Skin of body (tissue), 2 donors: ENCODE results near the gene HIBADH. TPM values are rescaled to one million over a fixed set of nuclear protein-coding genes. Genes with fewer than 3 reads are reported as not detected.

Source experiments
- DNase-seq: peaks from one replicate; lab custom pipeline; 2025; lab: John Stamatoyannopoulos, UW
- total RNA-seq: library from RNA; depleted of rRNA; stranded (reverse); fragments of >200 nt; gene quantifications from one replicate; pipeline ENCODE4 v1.2.3, GENCODE V29; 2014

Gene HIBADH
- total RNA-seq, 1 donor from 2014 or later, result 36.1 TPM

DNA sequence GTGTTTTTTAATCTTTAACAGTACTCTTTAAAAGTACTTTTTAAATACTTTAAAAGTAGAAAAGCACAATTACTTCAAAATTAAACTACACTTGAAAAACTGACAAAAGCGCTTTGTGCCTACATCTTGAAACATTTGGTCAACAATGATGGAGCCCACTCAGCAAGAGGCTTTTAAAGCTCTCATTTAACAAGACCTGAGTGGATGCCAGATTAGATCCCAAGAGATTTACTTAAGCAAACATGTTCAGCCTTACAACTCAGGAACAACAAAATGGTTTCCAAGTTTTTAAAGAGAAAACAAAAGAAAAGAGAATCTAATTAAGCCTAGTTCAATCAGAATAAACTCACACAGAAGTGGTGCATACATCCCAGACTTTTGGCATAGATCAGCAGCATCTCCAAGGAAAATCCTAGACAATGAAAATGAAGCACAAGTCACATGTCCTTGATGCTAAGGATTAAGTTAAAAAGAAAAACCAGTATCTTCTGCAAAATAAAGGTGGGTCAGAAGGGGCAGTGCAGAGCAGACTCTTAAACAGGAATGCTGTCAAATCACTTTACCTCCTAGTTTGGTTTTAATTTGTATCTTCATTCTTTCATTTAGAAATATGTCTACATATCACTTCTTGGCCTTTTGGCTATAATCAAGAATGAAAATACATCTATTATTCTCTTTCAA lies 26.2 kb downstream of the HIBADH start:
- DNase-seq, result peak; percentile 65

DNA sequence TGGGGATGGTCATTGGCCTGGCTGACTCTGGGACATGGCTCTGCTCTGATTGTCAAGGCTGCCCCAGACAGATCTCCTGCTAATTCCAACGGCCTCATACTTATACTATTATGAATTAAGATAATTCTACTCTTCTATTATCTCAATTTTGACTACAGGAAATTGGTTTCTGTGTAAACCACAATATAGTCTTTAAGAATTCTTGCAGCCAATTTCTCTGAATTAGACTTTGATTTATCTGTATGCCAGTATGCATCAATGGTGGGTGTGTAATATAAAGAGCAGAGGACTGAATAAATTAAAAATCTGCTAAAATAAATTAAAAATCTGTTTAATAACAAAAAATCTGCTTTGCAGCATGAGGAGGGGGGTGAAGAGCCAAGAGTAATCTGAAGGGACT lies 27.0 kb downstream of the HIBADH start:
- DNase-seq, result no peak

DNA sequence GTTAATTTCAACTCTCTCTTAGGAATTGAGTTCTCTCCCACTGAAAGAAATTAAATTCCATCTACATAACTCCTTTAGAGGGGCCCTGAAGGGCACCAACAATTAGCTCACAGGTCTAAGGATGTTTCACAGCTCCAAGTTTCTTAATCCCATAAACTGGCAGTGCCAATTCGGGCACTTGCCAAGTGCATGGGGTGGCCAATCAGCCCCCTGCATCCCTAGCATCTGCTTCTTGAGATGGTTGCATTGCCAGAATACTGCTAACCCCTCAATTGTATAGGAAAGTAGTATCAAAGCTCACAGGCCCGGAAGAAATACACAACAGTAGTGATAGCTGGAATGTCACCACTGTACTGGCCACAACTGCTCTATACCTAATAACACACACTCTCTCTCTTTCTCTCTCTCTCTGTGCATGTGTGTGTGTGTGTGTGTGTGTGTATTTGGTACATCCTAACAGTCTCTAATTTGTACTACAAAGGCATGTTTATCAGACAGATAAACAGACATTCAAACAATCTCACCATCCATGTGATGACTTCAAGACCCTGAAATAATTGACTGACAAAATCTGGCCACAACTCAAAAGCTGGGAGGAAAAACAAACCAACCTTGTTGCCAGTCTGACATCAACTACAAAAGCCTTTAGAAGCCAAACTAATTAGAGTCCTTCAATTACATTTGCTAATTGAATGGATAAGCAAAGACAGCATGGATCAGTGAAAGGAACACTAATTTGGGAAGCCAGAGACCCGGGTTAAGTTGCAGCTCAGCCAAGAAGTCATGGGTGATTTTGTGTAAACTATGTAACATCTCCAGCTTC lies 27.8 kb downstream of the HIBADH start:
- DNase-seq, result no peak

DNA sequence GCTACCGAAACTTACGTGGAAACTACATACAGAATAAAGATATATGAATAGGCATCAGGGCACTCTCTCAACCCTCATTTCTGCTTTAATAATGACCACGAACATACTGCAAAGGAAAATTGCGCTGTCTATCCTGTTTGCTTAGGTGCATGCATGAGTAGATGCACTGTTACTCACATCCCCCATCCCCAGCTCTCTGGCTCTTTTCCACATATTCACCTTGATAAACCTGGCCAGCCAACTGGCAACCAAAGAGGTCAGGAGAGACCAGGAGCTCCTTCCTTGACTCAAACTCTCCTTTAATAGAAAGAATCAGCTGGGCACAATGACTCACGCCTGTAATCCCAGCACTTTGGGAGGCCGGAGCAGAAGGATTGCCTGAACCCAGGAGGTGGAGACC lies 29.6 kb downstream of the HIBADH start:
- no peak for DNase-seq

DNA sequence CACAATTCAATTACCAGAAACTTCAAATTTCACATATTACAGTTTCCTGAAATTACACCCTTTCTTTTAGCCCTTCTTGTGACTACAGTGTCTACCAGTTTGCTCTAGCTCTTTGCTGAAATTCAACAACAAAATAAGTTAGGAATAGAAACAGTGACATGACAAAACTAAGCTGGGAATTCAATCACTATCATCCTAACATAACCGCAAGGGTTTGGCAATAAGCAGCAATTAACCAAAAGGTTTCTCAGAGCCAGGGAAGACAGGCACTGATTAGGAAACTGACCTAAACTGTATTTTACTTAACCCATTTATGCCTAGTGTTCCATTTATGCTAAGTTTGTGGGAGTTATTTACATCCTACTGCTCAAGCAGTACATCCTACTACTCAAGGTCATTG lies 31.3 kb downstream of the HIBADH start:
- DNase-seq, result no peak

DNA sequence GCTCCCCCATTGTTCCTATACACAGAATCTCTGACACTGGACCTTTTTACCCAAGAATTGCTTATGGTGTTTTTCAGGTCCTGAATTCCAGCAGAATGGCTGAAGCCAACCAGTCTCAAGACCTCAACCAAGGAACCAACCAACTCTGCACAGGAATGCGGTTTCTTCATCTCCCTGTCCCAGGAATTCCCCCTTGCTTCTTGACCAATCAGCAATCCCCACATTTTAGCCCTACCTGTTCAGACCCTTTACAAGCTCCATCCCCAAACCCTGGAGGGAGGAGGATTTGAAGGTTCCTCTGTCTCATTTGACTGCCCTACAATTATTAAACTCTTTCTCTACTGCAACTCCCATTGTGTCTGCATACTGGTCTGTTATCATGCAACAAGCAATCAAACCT lies 35.5 kb downstream of the HIBADH start:
- DNase-seq, result no peak

DNA sequence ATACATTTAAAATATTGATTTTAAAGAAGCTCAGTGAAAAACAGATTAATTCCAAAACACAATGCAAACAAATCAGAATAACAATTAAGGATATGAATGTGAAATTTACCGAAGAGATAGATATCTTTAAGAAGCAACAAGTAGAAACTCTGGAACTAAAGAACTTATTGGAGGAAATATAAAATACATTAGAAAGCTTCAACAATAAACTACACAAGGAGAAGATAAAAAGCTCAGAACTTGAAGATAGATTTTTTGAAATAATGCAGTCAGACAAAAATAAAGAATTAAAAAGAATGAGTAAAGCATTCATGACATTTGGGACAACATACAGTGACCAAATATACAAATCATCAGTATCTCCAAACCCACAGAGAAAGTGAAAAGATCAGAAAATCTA lies 43.2 kb downstream of the HIBADH start:
- DNase-seq, result no peak

DNA sequence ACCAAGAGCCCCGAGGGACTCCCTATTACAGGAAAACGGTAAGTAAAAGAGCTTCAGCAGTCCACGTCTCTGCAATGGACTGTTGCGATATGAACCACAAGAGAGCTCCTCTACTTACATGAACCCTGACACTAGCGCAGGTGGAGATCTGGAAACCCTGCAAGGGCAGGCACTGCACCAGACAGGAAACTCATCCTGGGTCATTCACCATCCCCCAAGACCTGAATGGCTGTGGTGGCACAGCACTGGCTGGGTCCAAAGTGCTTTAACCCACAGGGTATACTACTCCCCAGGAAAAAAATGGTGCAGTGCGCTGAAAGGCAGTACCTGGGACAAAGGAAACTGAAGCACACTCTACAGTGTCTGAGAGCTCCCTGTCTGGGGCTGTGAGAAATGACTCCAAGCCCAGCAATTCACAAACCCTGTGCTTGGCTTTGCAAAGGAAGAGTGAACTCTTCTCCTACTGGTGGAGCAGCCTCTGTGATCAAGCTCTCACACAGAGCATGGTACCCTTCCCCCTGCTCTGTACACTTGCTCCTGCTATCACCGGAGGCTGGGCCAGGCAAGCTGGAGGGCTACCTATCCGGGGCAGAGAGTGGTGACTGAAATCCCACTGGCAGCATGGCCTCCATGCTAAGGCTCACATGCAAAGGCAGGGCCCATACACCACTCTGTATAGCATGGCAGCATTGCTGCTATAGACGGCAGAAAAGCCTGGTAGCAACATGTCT lies 44.9 kb downstream of the HIBADH start:
- DNase-seq, result no peak

DNA sequence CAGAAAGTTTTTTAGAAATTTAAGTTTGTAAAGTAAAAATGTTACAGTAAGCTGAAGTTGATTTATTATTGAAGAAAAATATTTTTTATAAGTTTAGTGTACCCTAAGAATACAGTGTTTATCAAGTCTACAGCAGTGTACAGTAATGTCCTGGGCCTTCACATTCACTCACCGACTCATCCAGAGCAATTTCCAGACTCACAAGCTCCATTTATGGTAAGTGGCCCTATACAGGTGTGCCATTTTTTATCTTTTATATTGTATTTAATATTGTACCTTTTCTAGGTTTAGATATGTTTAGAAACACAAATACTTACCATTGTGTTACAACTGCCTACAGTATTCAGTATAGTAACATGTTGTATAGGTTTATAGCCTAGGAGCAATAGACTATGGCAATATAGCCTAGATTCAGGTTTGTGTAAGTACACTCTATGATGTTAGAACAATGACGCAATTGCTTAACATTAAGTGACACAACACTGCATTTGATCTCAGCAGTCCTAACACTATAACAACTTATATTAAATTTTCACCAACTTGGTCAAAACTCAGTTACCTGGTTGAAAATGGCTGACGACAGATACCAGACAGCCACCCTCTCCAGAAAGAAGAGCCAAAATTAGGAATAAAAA lies 45.7 kb downstream of the HIBADH start:
- no peak for DNase-seq

DNA sequence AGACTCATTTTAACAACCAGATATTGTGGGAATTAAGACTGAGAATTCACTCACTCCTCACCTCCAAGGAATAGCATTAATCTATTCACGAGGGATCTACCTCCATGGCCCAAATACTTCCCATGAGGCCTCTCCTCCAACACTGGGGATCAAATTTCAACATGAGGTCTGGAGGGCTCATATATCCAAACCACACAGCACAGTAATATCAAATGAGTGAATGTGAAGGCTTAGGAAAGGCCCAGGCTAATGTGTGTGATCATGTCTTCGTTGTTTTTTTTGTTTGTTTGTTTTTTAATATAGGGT lies 46.5 kb downstream of the HIBADH start:
- no peak for DNase-seq

DNA sequence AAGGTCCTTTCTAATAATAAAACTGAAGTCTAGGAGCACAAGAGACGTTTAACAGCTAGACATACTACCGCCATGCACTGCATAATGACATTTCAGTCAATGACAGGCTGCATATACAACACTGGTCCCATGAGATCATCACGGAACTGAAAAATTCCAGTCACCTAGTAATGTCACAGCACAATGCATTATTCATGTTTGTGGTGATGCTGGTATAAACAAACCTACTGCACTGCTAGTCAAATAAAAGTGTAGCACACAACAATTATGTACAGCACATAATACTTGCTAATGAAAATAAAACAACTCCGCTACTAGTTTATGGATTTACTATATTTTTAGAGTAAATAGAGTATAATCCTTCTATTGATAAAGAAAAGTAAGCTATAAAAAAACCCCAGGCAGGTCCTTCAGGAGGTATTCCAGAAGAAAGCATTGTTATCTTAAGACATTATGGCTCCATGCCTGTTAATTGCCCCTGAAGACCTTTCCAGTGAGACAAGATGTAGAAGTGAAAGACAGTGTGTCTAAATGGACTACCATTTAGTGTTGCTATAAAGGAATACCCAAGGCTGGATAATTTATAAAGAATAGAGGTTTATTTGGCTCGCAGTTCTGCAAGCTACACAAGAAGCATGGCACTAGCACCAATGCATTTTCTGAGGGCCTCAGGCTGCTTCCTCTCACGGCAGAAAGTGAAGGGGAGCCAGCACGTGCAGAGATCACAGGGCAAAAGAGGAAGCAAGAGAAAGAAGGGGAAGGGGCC lies 47.1 kb downstream of the HIBADH start:
- no peak for DNase-seq

DNA sequence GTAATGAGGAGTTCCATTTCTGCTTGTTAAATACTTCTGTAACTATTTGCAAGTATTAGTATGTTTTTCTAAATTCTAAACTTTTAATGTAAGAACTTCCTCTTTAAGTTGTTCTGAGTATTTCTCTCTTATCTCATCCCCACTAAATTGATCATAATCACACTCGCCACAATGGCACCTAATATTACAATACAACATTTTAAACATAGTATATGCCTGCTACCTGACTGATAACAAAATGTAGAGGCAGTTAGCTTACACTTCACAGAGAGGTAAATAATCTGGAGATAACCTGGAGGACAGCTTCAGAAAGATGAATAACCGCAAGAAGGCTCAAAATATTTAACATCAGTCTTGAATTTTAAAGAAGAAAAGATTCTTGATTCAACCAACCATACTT lies 48.6 kb downstream of the HIBADH start:
- no peak for DNase-seq

DNA sequence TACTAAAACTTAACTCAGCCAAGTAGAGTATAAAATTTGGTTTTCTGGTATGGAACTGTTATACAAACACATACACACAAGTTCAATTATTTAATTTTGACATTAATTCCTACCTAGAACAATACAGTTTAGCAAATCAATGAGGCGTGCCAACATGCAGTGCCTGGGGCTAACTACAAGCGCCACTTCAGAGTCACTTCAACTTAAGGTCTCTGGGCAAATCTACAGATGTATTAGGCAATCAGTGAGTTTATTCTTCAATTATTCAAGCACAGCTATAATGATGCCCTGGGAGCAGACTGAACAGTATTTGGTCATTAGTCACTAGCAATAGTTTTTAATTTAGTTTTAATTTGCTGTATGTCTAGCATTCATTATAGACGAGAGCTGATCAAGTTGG lies 51.6 kb downstream of the HIBADH start:
- no peak for DNase-seq

DNA sequence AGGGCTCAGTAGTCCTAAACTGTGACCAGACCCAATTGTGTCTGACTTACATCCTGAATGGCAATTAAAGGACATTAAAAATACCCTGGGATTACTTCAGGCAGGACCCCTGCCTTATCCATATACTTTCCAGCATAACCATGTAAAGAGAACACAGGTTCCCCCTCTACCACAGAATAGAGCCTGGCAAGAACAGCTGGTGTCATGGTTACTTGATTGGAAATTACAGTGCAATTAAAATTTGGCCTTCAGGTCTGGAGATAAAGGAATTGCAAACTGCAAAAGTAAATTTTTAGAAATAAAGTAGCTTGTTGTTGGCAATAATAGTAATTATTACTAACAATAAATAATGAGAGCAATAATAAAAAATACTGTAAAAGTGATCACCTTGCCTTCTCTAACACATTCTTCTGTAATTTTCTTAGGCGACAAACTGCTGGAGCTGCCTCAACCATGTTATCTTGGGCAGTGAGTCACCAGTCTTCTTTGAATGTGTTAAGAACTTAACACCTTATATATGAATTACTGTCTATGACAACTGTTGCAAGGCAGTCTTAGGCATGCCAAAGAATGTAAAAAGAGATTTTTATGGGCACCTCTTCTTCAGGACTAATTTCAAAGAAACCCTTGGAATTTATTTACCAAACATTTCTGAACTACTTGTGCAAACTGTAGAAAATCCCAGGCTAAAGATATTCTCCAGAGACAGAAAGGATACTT lies 53.7 kb downstream of the HIBADH start:
- no peak for DNase-seq

DNA sequence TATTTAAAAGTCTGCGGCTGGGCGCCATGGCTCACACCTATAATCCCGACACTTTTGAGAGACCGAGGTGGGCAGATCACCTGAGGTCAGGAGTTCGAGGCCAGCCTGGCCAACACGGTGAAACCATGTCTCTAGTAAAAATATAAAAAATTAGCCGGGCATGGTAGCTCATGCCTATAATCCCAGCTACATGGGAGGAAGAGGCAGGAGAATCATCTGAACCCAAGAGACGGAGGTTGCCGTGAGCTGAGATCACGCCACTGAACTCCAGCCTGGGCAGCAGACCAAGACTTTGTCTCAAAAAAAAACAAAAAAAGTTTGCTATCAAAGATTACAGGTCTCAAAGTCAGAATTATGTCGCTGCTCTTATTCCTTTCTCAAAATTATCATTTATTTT lies 55.5 kb downstream of the HIBADH start:
- no peak for DNase-seq

DNA sequence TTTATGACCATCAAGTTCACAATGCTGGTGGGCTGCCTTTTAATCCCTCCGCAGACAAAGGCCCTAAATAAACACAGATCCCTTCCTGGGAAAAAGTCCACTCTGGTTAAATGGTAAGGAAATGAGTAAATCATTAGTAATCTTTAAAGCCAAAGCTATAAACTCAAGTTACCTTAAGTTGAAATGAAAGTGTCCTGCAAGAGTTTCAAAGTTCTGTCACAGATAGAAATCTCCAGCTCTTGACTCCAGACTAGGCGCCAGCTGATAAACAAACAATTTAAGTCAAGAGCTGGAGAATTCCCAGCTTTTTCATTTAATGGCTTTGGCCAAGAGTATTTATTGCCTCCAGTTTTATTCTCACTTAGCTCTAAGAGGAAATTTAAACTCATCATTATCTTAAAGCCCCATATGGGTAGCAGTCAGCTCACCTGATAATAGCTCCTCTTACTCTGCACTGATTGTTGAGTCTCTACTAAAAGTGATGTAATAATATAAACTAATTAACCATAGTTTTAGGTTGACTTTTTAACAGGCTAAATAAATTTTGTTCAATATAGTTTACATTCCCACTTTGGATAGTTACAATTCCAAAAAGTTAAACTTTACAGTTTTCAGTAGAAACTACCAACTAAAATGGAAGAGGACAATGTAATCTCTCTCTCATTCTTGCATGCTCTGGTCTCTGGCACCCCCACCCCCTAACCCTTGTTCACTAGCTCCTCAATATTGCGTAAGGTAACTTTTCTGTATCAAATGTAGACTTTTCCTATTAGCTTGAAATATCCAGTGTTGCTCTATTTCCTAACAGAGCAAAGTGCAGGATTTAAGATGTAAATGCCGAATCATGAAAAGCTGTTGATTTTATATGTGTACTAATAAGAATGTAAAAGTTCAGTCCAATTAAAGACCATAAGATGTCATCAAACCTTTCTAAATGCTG lies 56.1 kb downstream of the HIBADH start:
- DNase-seq, result no peak

DNA sequence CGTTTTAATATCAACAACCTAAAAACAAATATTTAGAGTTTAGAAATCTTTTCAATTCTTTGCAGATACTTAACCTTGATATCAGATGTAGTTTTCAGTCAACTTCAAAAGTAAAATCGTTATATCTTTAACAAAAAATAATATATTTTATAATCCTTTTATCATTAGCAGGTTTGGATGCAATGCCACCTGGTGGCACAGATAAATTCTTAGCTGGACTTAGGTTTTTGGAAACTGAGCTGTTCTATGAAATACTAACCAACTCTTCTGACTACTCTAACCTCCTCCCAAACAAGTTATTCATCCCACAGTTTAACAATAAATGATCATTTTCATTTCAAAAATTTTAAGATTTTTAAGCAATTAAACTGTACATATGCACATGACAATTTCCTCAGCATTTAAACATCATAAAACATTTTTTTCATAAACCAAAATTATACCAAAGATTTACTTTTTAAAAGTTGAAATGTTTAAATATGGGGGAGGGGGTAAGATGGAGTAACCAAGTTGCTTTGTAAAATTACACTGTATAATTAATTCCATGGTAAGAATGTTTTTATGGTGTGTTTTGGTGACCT lies 56.9 kb downstream of the HIBADH start:
- no peak for DNase-seq

DNA sequence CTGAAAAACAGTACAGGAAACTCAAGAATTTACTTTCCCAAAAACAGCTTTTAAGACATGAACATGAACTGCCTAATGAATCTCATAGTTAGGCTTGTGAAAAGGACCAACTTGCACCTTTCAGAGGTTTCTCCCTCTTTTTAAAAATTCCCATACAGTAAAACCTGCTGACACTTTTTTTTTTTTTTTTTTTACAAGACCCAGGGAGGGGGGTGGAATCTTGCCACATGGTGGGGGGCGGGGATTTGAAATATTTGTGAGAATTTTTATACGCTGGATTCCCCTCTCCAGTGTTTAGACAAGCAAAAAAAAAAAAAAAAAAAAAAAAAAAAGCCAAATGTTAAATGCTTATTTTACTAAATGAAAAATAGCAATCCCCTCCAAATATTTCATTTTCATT lies 57.4 kb downstream of the HIBADH start:
- no peak for DNase-seq

DNA sequence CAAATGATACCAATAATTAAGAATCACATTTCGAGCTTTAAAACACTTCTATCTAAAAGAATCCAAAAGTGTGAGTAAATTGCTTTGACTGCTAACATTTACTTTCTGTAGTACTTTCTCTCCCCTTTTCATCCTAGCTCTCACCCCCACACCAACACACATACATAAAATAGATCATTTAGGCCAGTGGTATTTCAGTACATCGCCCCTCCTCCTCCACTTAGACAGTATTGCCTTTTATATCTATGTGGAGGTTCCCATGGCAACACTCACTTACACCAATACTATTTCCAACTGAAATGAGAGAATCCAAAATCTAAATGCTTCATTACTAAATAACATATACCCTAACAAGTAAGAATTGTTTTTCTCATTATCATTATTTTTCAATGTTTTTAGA lies 58.9 kb downstream of the HIBADH start:
- DNase-seq, result no peak
